Fibroblast of skin of right quadriceps (primary cell): ENCODE measurements around the gene GARS1.
"Not testable (repeated sequence)": the region's sequence is repeated elsewhere in the genome, so short reads cannot be mapped to it uniquely, and the experiment has no call there.

Source experiments
- DNase-seq: peaks from one replicate; pipeline ENCODE4 v3.0.0-alpha.2; 2013

GARS1 gene

GRCh38 chr7:30630986-30631385, 36.3 kb downstream of the GARS1 start:
- DNase-seq = no peak

- DNase-seq = no peak
Observed at GRCh38 chr7:30633223-30633622, 38.5 kb downstream of the GARS1 start.

GRCh38 chr7:30634193-30634626, 39.5 kb downstream of the GARS1 start:
- DNase-seq = no peak

- no peak for DNase-seq
Observed at GRCh38 chr7:30634634-30635201, 40.0 kb downstream of the GARS1 start.

- DNase-seq = no peak
Observed at GRCh38 chr7:30635798-30636197, 41.1 kb downstream of the GARS1 start.

GRCh38 chr7:30642322-30642721, 47.6 kb downstream of the GARS1 start:
- not testable (repeated sequence) for DNase-seq

- no peak for DNase-seq
Observed at GRCh38 chr7:30642789-30643188, 48.1 kb downstream of the GARS1 start.

- DNase-seq = no peak
Observed at GRCh38 chr7:30644286-30644955, 49.7 kb downstream of the GARS1 start.

GRCh38 chr7:30645661-30646060, 51.0 kb downstream of the GARS1 start:
- no peak for DNase-seq

GRCh38 chr7:30646154-30646553, 51.5 kb downstream of the GARS1 start:
- DNase-seq = no peak

- no peak for DNase-seq
Observed at GRCh38 chr7:30647589-30648364, 53.1 kb downstream of the GARS1 start.

GRCh38 chr7:30648744-30649540, 54.3 kb downstream of the GARS1 start:
- no peak for DNase-seq

- DNase-seq = no peak
Observed at GRCh38 chr7:30649717-30650420, 55.2 kb downstream of the GARS1 start.

- DNase-seq = no peak
Observed at GRCh38 chr7:30650421-30650808, 55.7 kb downstream of the GARS1 start.

GRCh38 chr7:30652132-30652531, 57.5 kb downstream of the GARS1 start:
- no peak for DNase-seq

- no peak for DNase-seq
Observed at GRCh38 chr7:30652698-30653641, 58.3 kb downstream of the GARS1 start.

GRCh38 chr7:30654296-30655090, 59.8 kb downstream of the GARS1 start:
- no peak for DNase-seq

GRCh38 chr7:30655096-30655970, 60.7 kb downstream of the GARS1 start:
- DNase-seq = no peak
